Cardiac muscle cell (in vitro differentiated cells and primary cell): Measurements from ENCODE around the gene TMEM132C. TPM values are rescaled to one million over a fixed set of nuclear protein-coding genes. Genes with fewer than 3 reads are reported as not detected.
A peak's percentile ranks its signal among the peaks of the same experiment; 100 is the strongest.

Experiments used
- DNase-seq, 2 donors: peaks; one replicate each; pipeline versions ENCODE4 v3.0.0 to v3.0.0-alpha.2; 2010 to 2017; ENCODE audit warnings: low read depth in 1 of 2, low spot score in 1 of 2
- H3K27ac ChIP-seq: fragments of 200-600 bp; sonication (generic); 2 replicates; pipeline ENCODE4 v1.5.1; 2016
- H3K27me3 ChIP-seq: fragments of 200-600 bp; sonication (generic); 2 replicates; pipeline ENCODE4 v1.6.0; 2016; ENCODE audit warnings: control low read depth
- H3K36me3 ChIP-seq: fragments of 200-600 bp; sonication (generic); 2 replicates; pipeline ENCODE4 v1.5.1; 2016; ENCODE audit warnings: control low read depth
- H3K4me1 ChIP-seq: fragments of 200-600 bp; sonication (generic); 2 replicates; pipeline ENCODE4 v1.8.1; 2017; ENCODE audit warnings: low read depth, mild to moderate bottlenecking, mixed run types
- H3K4me3 ChIP-seq: fragments of 200-600 bp; sonication (generic); 2 replicates; pipeline ENCODE4 v1.5.1; 2016; ENCODE audit warnings: mild to moderate bottlenecking
- H3K9me3 ChIP-seq: fragments of 200-600 bp; sonication (generic); 2 replicates; pipeline ENCODE4 v1.5.1; 2017; ENCODE audit warnings: low read depth, mild to moderate bottlenecking, control low read depth
- polyA plus RNA-seq: library from polyadenylated mRNA; unstranded; fragments of >200 nt; fragmentation: Nextera tagmentation; extraction: Ambion mirVana; gene quantifications from 2 replicates; pipeline ENCODE4 v1.2.1, GENCODE V29; 2016
- total RNA-seq: library from RNA; depleted of rRNA; stranded (reverse); fragments of >200 nt; gene quantifications from 2 replicates; pipeline ENCODE4 v1.2.3, GENCODE V29; 2016
- TF ChIP-seq, protein P1 (sequence below): IDR thresholded peaks from 2 replicates; pipeline ENCODE4 v1.5.1; 2012; ENCODE audit warnings: low read depth, mild to moderate bottlenecking, low read length

The TMEM132C gene
- total and polyA plus RNA-seq, 2 experiments from 2014 or later: 1.8 to 2.5 TPM

DNA sequence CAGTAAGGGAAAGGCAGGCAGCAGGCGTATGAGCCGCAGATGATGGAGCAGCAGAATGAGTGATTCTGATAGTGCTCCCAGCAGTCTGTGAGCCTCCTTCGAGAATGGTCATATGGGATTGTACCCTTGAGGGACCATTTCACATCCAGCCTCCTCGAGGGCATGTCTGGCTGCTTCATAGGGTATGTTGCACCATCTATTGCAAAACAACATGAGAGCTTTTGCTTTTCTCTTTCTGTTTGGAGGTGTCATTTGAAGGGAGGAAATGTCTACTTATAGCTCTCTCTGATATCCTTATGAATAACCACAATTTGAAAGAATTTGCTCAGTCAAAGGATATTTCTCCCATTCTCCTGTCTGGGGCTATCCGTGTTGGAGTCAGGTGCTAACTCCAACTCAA lies 172.8 kb downstream of the TMEM132C start:
- Histone ChIP-seq H3K27me3 (no peaks in the 10 kb centered on the region), H3K4me3 (no peak overlapping the region), H3K27ac (no peak overlapping the region), H3K4me1 (no peaks in the 10 kb centered on the region), H3K9me3 (no peaks in the 10 kb centered on the region), H3K36me3 (no peaks in the 10 kb centered on the region)
- no peak for DNase-seq
- TF ChIP-seq, protein P1, sequence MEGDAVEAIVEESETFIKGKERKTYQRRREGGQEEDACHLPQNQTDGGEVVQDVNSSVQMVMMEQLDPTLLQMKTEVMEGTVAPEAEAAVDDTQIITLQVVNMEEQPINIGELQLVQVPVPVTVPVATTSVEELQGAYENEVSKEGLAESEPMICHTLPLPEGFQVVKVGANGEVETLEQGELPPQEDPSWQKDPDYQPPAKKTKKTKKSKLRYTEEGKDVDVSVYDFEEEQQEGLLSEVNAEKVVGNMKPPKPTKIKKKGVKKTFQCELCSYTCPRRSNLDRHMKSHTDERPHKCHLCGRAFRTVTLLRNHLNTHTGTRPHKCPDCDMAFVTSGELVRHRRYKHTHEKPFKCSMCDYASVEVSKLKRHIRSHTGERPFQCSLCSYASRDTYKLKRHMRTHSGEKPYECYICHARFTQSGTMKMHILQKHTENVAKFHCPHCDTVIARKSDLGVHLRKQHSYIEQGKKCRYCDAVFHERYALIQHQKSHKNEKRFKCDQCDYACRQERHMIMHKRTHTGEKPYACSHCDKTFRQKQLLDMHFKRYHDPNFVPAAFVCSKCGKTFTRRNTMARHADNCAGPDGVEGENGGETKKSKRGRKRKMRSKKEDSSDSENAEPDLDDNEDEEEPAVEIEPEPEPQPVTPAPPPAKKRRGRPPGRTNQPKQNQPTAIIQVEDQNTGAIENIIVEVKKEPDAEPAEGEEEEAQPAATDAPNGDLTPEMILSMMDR: no peak

DNA sequence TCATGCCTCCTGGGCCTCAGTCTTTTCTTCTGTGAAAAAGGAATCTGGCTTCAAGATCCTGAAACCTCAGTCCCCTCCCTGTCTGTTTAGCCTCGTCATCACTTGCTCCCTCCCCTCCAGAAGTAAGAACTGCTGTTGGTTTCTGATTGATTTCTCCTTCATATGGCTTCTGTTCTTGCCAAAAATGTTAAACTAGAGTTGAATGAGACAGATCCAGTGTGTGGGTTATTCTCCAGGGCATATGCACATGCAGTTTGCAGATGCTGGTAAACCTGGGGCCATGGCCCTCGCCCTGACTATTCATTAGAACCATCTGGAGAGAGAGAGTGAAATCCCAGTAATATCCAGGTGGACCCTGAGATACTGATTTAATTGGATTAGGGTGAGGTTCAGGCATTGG lies 175.1 kb downstream of the TMEM132C start:
- H3K27me3 ChIP-seq: no peaks in the 10 kb centered on the region
- TF ChIP-seq, protein P1: no peak
- no peak overlapping the region for H3K27ac ChIP-seq

DNA sequence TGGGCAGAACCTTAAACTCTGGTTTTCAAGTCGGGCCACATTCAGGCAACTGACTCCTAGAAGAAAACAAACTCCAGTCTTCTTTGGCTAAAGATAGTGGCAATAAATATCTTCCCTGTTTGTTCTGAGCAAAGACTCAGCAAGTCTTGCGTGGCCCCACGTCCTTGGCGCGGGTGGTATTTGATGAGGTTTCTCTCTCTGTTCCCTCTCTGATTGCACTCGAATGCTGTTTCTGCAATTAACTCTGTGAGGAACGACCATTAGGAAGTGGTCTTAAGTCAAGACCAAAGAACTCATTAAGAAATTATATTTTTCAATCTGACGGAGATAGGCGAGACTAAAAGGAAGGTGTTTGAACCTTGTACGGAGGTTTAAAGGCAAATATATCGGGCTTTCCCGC lies 177.6 kb downstream of the TMEM132C start:
- Histone ChIP-seq H3K27ac (no peak overlapping the region), H3K36me3 (no peaks in the 10 kb centered on the region), H3K4me1 (no peaks in the 10 kb centered on the region), H3K27me3 (no peaks in the 10 kb centered on the region), H3K4me3 (no peak overlapping the region), H3K9me3 (no peaks in the 10 kb centered on the region)
- no peak for DNase-seq
- TF ChIP-seq, protein P1: no peak

More for the DNA sequence above, 175.1 kb downstream of the TMEM132C start:
- DNase-seq: no peak
- Histone ChIP-seq H3K4me1 (no peaks in the 10 kb centered on the region), H3K36me3 (no peaks in the 10 kb centered on the region), H3K4me3 (no peak overlapping the region), H3K9me3 (no peaks in the 10 kb centered on the region)

DNA sequence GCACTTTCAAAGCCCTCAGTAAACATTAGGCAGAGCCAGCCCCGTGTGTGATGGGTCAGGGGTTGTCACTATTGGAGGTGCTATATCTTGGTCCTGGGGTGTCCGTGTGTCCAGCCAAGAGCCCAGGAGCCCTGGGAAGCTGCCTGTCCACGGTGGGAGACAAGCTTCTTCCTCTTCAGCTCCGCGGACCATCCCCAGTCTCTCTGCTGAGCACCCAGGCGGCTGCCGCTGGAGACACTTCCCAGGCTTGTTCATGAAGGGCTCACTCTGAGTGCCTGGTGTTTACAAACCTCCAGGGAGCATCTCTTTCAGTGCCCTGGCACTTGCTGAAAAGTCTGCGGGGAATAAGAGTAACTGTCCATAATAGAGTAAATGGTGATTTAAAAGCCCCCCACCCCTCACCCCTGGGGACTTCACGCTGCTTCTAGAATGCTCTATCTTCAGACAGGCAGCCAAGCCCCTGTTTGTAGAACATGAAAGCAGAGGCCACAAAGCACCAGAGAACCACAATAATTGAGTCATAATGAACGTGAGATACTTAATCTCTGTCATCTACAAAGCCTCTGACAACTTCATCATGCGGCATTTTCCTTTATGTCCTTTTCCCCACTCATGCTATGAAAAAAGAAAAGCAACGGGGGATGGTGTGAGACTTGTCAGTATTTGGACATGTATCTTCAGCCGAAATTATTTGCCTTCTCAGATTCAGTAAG lies 178.6 kb downstream of the TMEM132C start:
- TF ChIP-seq, protein P1: no peak
- DNase-seq: no peak
- H3K27me3 ChIP-seq: no peaks in the 10 kb centered on the region

DNA sequence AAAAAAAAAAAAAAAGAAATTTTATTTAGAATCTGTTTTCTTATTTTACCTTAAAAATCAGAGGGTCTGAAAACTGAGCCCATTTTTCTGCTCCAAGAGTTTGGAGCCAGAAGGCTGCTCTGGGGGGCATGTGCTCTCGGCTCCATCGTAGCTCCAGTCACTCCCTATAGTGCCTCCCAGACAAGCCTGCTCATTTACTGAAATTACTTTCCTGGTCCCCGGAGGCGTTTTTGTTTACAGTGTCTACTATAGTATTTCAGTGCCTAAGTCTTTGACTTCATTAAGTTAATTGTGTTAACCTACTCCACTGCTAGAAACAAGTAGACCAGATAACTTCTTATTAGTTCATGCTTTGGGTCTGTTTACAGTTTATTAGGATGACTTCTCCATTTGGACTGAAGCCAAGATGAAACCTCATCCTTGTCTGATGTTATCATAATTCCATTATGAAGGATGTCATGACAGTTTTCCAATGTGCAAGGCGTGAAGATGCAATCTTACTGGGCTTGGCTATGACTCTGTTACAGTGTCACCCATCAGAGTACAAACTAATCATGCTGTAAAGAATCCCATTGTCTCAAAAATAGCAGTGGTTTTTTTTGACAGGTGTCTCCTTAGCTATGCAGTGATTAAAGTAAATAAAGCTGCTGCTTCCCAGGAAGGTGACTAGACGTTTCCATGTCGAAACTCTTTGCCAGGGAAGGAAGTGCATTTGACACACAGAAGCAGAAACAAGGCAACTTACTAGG lies 182.3 kb downstream of the TMEM132C start:
- Histone ChIP-seq H3K4me3 (no peak overlapping the region), H3K36me3 (no peaks in the 10 kb centered on the region), H3K9me3 (no peaks in the 10 kb centered on the region), H3K27me3 (no peaks in the 10 kb centered on the region), H3K4me1 (no peaks in the 10 kb centered on the region), H3K27ac (peak overlapping the region; percentile 2)
- TF ChIP-seq, protein P1: no peak
- no peak for DNase-seq

More for the DNA sequence above, 178.6 kb downstream of the TMEM132C start:
- Histone ChIP-seq H3K27ac (no peak overlapping the region), H3K36me3 (no peaks in the 10 kb centered on the region), H3K4me1 (no peaks in the 10 kb centered on the region), H3K9me3 (no peaks in the 10 kb centered on the region), H3K4me3 (no peak overlapping the region)
